ENCODE measurements around the gene BCAS2.

Gene BCAS2

DNA sequence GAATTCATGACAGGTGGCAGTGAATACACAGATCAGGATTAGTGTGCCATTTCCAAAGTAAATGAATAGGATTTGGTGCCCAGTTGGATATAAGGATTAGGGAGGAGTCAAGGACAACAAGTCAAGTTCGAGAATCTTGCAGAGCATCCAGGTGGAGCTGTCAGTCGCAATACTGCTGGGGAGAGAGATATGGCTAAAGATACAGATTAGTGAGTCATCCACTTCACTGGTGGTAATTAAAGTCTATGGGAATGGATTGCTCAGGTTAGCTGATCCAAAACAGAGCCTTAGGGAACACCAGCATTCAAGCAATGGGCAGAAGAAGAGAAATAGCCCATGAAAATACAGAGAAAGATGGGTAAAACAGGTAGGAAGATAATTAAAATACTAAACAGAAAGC is 26.8 kb downstream of the BCAS2 start:
- no peak for DNase-seq

DNA sequence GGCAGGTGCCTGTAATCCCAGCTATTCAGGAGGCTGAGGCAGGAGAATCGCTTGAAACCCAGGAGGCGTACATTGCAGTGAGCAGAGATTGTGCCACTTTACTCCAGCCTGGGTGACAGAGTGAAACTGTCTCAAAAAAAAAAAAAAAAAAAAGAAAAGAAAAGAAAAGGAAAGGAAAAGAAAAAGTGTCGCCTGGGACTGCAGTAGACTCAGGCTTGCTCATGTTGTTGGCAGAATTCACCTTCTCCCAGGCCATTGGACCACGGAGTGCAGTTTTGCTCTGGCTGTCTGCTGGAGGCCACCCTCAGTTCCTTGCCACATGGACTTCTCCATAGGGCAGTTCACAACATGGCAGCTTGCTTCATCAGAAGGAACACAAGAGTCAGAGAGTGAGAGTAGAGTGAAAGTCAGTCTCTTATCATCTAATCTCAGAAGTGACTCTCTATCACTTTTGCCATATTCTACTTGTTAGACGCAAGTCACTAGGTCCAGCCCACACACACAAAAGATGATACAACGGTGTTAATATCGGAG is 29.2 kb downstream of the BCAS2 start:
- DNase-seq = no peak

DNA sequence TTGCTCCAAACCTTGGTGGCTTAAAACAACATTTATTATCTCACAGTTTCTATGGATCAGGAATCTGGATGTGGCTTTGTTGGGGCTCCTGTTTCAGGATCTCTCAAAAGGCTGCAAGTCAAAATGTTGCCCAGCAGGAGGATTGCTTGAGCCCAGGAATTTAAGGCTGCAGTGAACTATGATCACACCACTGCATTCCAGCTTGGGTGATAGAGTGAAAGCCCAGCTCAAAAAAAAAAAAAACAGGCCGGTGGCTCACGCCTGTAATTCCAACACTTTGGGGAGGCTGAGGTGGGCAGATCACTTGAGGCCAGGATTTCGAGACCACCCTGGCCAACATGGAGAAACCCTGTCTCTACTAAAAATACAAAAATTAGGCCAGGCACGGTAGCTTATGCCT is 30.0 kb downstream of the BCAS2 start:
- no peak for DNase-seq

DNA sequence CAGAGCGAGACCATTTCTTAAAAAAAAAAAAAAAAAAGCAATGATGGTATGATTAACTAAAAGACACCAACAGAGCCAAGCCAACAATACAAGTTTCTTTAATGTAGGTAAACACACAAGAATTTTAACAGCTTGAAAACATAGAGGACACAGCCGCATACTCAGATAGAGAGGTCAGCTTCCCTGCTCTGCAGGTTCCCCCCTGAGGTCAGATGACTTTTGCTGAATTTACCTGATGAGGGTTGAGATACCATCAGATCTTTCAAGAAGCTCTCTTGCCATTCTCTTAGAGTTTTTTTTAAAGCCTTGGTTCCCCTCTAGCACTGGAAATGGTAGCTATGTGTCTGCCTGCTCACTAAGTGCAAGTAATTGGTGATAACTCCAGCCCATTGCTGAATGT is 31.1 kb downstream of the BCAS2 start:
- DNase-seq = no peak

DNA sequence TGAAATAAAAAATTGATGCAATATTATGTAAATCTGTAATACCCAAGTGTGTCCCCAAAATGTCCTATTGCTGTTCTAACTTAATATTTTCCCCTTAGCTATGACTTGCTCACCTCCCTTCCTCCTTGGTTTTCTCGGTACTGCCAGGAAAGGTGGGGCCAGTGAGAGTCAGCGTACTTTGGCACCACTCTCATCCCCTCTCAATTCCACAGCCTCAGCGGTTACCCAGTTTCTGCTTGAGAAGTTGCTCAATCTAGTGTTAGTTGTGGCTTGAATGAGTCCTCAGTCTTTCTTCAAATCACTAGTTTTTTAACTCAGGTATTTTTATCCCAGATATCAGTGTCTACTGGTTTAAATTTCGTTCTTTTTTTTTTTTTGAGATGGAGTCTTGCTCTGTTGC is 32.3 kb downstream of the BCAS2 start:
- DNase-seq = no peak

DNA sequence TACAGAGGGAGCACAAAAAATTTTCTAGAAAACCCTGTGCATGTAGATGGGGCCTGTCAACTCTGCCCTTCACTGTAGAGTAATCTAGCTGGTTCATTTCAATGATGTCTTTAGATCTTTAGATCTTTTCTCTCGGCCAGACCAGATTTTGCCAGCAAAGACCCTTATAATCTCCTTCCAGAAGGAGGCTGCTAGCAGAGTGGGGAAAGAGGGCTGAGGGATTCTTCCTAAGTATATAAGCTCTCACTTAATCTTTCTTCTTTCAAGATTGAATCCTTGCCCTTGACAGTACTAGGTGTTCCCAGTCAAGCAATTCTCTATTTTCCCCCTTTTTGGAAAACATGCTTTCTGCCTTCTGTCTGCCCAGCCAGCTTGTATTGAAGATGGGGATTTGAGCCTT is 34.3 kb downstream of the BCAS2 start:
- DNase-seq = no peak

DNA sequence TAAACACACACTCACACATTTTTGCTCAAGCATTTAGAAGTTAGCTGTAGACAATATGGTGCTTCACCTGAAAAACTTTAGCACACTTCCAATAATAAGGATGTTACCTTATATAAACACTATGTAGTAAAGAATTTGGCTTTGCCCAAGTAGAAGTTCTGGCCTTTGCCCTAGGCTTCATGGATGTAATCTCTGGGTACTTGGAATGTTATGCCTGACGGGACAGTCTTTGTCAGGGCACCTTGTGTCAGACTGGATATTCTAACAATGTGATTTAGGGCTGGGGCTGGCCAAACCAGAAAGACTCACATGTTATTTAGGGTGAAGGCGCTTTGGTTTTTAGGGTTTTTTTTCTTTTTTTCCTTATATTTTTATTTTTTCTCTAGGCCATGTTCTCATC is 35.6 kb downstream of the BCAS2 start:
- DNase-seq = no peak

DNA sequence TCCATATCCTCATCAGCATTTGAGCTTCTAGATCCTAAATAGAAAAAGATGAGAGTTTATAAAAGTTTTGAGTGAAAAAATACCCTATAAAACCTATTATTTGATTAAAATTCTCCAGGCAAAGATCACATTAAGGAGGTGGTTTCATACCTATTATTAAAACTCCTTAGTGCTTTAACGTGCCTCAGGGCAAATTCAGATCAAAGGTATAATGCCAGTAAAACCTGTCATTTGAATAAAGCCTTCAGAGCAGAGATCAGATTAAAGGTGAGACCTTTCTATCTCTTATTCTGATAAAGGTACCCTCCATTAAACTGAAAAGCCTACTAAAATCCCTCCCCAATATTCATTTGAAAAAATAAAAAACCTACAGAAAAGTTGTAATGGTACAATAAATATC is 36.1 kb downstream of the BCAS2 start:
- DNase-seq = no peak

DNA sequence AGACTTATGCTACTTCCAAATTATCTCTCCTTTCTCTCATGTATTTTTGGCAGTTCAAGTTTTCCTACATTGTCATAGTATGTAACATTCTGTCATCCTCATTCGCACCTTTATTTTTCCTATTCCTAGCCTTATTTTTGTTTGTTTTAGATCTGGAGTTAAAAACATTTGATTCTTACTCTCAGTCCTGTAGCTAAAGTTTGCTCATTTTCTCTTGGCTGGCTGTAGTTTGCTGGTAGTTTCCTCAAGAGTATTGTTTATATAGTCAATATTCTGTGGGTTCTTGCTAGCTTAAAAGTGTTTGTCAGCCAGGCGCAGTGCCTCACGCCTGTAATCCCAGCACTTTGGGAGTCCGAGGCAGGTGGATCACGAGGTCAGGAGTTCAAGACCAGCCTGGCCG is 40.6 kb downstream of the BCAS2 start:
- DNase-seq = no peak

DNA sequence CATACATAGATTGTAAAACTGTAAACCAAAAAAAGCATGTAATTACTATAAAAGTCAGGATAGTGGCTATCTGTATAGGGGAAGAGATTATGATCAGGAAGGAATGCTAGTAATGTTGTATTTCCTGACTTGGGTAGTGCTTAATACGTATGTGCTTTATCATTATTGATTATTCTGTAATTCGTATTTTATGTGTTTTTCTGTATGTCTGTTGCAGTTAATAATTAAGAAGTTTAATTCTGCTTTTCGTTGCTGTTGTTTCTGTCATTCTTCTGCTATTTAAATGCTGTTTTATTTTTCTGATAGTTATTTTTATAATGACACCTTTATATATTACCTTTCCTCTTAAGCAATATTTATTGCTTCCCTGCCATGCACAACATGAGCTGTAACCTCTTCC is 41.1 kb downstream of the BCAS2 start:
- DNase-seq = no peak

DNA sequence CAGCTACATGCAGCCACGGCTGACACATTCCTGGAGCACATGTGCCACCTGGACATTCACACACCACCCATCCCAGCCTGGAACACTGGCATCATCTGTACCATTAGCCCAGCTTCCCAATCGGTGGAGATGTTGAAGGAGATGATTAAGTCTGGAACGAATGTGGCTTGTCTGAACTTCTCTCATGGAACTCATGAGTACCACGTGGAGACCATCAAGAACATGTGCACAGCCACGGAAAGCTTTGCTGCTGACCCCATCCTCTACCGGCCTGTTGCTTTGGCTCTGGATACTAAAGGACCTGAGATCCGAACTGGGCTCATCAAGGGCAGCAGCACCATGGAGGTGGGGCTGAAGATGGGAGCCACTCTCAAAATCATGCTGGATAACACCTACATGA is 45.4 kb downstream of the BCAS2 start:
- DNase-seq = no peak

DNA sequence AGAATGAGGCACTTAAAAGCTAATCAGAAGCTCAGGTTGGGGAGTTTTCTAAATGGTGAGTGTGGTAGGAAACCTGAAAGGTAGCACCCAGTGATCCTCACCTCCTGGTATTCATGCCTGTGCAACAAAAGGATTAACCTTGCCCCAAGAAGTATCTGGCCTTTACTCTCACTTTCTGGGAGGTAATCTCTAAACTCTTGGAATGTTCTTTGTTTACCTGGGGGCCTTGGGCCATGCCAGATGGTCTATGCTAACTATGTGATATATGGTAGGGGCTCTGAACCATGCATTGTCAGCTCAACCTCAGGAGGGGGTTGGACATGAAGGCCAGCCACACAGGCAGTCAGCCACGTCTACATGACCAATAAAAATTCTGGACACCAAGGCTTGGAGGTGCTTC is 46.0 kb downstream of the BCAS2 start:
- DNase-seq = no peak

DNA sequence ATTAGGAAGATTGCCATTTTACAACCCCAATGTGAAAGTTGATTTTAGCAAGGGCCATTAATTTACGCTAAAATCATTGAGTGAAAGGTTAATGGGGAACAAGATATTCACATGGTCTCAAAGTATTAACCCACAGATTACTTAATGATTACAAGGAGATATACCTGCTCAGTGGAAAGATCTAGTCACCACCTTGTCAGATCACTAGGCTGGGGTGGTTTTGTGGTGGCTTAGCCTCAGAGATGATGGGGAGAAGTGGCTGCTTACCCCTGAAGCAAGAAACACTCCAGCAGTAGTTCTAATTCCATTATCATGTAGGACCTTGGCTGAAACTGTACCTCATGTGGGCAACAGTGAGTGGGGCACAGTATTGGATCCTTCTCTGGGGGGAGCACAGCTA is 50.3 kb downstream of the BCAS2 start:
- no peak for DNase-seq

DNA sequence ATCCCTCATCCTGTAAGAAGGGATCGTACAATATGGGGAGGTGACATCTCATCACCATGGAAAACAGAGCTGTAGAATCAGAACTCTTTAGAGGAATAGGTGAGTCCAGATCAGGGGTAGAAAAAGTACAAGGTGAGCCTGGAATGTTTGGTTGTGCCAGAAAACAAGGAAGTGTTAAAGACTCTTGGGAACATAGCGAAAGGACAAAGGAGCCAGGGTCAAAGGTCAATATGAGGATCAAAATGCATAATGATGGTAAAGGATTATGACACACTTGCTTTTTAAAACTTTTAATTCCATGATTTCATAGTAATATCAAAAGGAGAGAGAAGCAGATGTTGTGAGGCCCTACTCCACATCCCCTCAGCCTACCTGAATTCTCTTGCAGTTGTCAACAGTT is 51.2 kb downstream of the BCAS2 start:
- no peak for DNase-seq

DNA sequence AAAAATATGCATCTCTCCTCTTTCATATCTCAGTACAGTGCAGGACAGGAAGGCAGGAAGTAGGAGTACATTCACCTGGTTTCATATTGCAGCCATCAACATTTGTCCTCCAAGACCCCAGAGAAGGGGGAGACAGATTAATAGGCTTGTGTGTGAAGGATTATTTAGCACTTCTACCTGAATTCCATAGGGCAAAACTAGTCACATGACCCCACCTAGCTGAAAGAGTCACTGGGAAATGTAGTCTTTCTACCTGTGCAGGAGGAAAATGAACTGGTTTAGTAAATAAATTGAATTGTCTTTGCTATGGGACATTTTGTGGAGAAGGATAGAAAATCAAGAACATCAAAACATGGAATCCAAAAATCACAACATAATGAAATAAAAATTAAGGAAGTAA is 56.5 kb downstream of the BCAS2 start:
- no peak for DNase-seq

DNA sequence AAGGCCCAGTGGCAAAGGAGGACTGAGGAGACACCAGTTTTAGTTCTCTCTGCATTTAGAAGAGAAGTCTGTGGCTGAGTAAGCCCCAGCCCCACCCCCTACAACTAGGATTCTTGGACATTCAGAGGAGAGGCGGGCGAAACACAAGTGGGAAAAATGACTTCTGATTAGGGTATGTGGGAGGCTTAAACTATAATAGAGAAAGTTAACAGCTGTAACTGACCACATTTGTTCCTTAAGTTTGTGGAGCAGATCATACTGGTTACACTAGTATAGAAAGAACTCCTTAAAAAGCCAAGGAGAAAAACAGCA is 59.2 kb downstream of the BCAS2 start:
- DNase-seq = no peak

DNA sequence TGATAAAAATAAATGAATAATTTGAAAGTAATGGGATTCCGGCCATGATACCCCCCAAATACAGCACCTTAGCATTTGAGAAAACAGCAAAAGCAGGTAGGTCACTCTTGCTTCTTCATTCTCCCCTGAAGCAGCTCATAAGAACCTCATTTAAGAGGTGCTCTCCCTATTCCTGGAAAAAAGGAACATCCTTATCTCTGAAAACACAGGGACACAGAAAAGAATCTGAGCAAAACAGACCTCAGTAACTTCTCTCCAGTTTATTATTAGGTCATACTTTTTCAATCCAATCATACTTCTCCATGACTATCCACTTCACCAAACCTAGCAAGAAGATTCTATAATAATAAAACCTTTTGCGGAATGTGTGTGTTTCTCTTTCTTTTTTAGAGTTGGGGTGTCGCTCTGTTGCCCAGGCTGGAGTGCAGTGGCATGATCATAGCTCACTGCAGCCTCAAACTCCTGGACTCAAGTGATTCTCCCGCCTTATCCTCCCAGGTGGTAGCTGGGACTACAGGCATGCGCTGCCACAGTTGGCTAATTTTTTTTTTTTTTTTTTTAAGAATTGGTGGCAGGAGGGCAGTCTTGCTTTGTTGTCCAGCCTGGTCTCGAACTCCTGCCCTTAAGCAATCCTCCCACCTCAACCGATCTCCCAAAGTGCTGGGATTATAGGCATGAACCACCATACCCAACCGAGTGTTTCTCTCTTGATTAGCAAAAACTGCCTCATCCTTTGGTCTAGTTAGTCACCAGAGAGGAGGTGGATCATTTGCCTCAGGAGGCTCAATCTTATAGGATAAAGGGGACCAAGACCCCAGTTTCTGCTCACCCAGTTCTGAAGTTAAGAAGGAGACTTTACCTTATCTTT is 59.8 kb downstream of the BCAS2 start:
- DNase-seq = no peak
